Loucy (cell line): ENCODE data around the gene PIGW.

Experiments
- H2AFZ ChIP-seq: fragments of 200-600 bp; sonication (generic); 2 replicates; pipeline ENCODE4 v1.6.0; 2016; ENCODE audit warnings: antibody characterized with exemption, mild to moderate bottlenecking, low read length, moderate library complexity
- H3F3A ChIP-seq: fragments of 200-600 bp; 2 replicates; pipeline ENCODE4 v1.6.0; 2016; ENCODE audit warnings: antibody characterized with exemption, low read depth, mild to moderate bottlenecking
- H3K27me3 ChIP-seq: fragments of 200-600 bp; sonication (generic); 2 replicates; pipeline ENCODE4 v1.6.1; 2014; ENCODE audit warnings: low read length, mild to moderate bottlenecking; ENCODE audit not compliant: insufficient read depth, poor library complexity, severe bottlenecking
- H3K36me3 ChIP-seq: fragments of 200-600 bp; sonication (generic); 2 replicates; pipeline ENCODE4 v1.6.1; 2016; ENCODE audit warnings: low read length; ENCODE audit not compliant: insufficient read depth
- H3K4me1 ChIP-seq: fragments of 200-600 bp; sonication (generic); 2 replicates; pipeline ENCODE4 v1.5.1; 2014; ENCODE audit warnings: low read length, mild to moderate bottlenecking; ENCODE audit not compliant: insufficient read depth, poor library complexity, severe bottlenecking
- H3K4me2 ChIP-seq: fragments of 200-600 bp; sonication (generic); 2 replicates; pipeline ENCODE4 v1.6.0; 2014; ENCODE audit warnings: antibody characterized with exemption, low read length, low read depth, mild to moderate bottlenecking; ENCODE audit not compliant: poor library complexity, severe bottlenecking
- H3K4me3 ChIP-seq: fragments of 200-600 bp; sonication (generic); 2 replicates; pipeline ENCODE4 v1.5.1; 2014; ENCODE audit warnings: low read length, mild to moderate bottlenecking, mixed read lengths; ENCODE audit not compliant: poor library complexity, severe bottlenecking
- H3K79me2 ChIP-seq: fragments of 200-600 bp; sonication (generic); 2 replicates; pipeline ENCODE4 v1.6.1; 2014; ENCODE audit warnings: low read length; ENCODE audit not compliant: insufficient read depth
- H3K9ac ChIP-seq: fragments of 200-600 bp; sonication (generic); 2 replicates; pipeline ENCODE4 v1.6.0; 2014; ENCODE audit warnings: mild to moderate bottlenecking, low read depth, low read length, moderate library complexity; ENCODE audit not compliant: poor library complexity, severe bottlenecking
- H3K9me2 ChIP-seq: fragments of 200-600 bp; sonication (generic); replicated peaks from 2 replicates; pipeline ENCODE4 v1.6.1; 2016; ENCODE audit warnings: low read depth, low read length, mixed read lengths
- H3K9me3 ChIP-seq: fragments of 200-600 bp; sonication (generic); 2 replicates; pipeline ENCODE4 v1.6.1; 2014; ENCODE audit warnings: mild to moderate bottlenecking, antibody characterized with exemption, low read length, low read depth; ENCODE audit not compliant: insufficient read depth
- H4K20me1 ChIP-seq: fragments of 200-600 bp; sonication (generic); 2 replicates; pipeline ENCODE4 v1.6.0; 2014; ENCODE audit warnings: antibody characterized with exemption, low read length, mild to moderate bottlenecking; ENCODE audit not compliant: insufficient read depth, poor library complexity, severe bottlenecking
- CTCF ChIP-seq: fragments of 200-600 bp; sonication (generic); conservative IDR thresholded peaks from 2 replicates; pipeline ENCODE4 v1.5.1; 2014; ENCODE audit warnings: mild to moderate bottlenecking, antibody characterized with exemption, low read length
- EZH2phosphoT487 ChIP-seq: fragments of 200-600 bp; IDR thresholded peaks from 2 replicates; pipeline ENCODE4 v1.6.1; 2018; ENCODE audit warnings: antibody characterized with exemption, mild to moderate bottlenecking, moderate library complexity, borderline replicate concordance

The PIGW gene

GRCh38 chr17:36505171-36505570 is 29.6 kb upstream of the PIGW start:
- no peaks in the 10 kb centered on the region for H3K9me2 ChIP-seq
- H3K9ac ChIP-seq: no peak overlapping the region
- no peaks in the 10 kb centered on the region for H4K20me1 ChIP-seq
- H3K4me3 ChIP-seq: no peak overlapping the region
- H3K9me3 ChIP-seq: no peaks in the 10 kb centered on the region
- H3K4me1 ChIP-seq: no peaks in the 10 kb centered on the region
- no peak overlapping the region for H2AFZ ChIP-seq
- H3K36me3 ChIP-seq: peaks cover 76% of the 10 kb centered on the region; the same call in 1 of the 2 replicates
- H3K27me3 ChIP-seq: no peaks in the 10 kb centered on the region
- H3F3A ChIP-seq: no peaks in the 10 kb centered on the region
- TF ChIP-seq CTCF (no peak), EZH2phosphoT487 (no peak)
- H3K79me2 ChIP-seq: no peaks in the 10 kb centered on the region
- H3K4me2 ChIP-seq: no peak overlapping the region

GRCh38 chr17:36506249-36506826 is 28.4 kb upstream of the PIGW start:
- H3K4me1 ChIP-seq: no peaks in the 10 kb centered on the region
- H3K4me3 ChIP-seq: no peak overlapping the region
- H3K9me2 ChIP-seq: no peaks in the 10 kb centered on the region
- H3K79me2 ChIP-seq: no peaks in the 10 kb centered on the region
- no peaks in the 10 kb centered on the region for H3F3A ChIP-seq
- H3K36me3 ChIP-seq: peaks cover 74% of the 10 kb centered on the region; the same call in 1 of the 2 replicates
- H4K20me1 ChIP-seq: no peaks in the 10 kb centered on the region
- no peak overlapping the region for H2AFZ ChIP-seq
- no peak overlapping the region for H3K4me2 ChIP-seq
- H3K9me3 ChIP-seq: no peaks in the 10 kb centered on the region
- TF ChIP-seq CTCF (no peak), EZH2phosphoT487 (no peak)
- H3K9ac ChIP-seq: no peak overlapping the region
- no peaks in the 10 kb centered on the region for H3K27me3 ChIP-seq

- H3K4me1 ChIP-seq: no peaks in the 10 kb centered on the region
- peaks cover 72% of the 10 kb centered on the region; the same call in 1 of the 2 replicates for H3K36me3 ChIP-seq
- H2AFZ ChIP-seq: no peak overlapping the region
- no peaks in the 10 kb centered on the region for H3K27me3 ChIP-seq
- no peaks in the 10 kb centered on the region for H3K9me3 ChIP-seq
- no peak overlapping the region for H3K9ac ChIP-seq
- H3K4me3 ChIP-seq: no peak overlapping the region
- no peak overlapping the region for H3K4me2 ChIP-seq
- no peaks in the 10 kb centered on the region for H3F3A ChIP-seq
- H4K20me1 ChIP-seq: no peaks in the 10 kb centered on the region
- H3K79me2 ChIP-seq: no peaks in the 10 kb centered on the region
- no peak for TF ChIP-seq EZH2phosphoT487
- no peak for TF ChIP-seq CTCF
- no peaks in the 10 kb centered on the region for H3K9me2 ChIP-seq
Observed at GRCh38 chr17:36506831-36507230, 28.0 kb upstream of the PIGW start.
